GM13976 (cell line): Measurements from ENCODE around the gene USE1.

ENCODE experiments used
- DNase-seq: peaks from one replicate; pipeline ENCODE4 v3.0.0; 2012; ENCODE audit warnings: low spot score
- CTCF ChIP-seq: IDR thresholded peaks from 2 replicates; pipeline ENCODE4 v1.5.1; 2012; ENCODE audit warnings: borderline replicate concordance, mild to moderate bottlenecking; ENCODE audit not compliant: insufficient read depth; ENCODE audit errors: extremely low read depth, missing control alignments, control extremely low read depth
- in situ Hi-C: fragments of 300-500 bp; cut with MboI; formaldehyde crosslinking; loops from one replicate; pipeline ENCODE4 v1.12.0; 2022; ENCODE audit warnings: low sequenced_read_pairs, mixed read lengths, inconsistent platforms; ENCODE audit not compliant: unreplicated experiment

Gene USE1

GRCh38 chr19:17192751-17193150 is 22.4 kb upstream of the USE1 start:
- in situ Hi-C loops: no loop called here
- DNase-seq: no peak
- no peak for TF ChIP-seq CTCF

GRCh38 chr19:17194608-17195007 is 20.5 kb upstream of the USE1 start:
- TF ChIP-seq CTCF: no peak
- no peak for DNase-seq
- in situ Hi-C loops: no loop called here

- TF ChIP-seq CTCF: no peak
- no peak for DNase-seq
- in situ Hi-C loops: no loop called here
Observed at GRCh38 chr19:17195106-17195505, 20.1 kb upstream of the USE1 start.

- DNase-seq: no peak
- in situ Hi-C loops: no loop called here
- no peak for TF ChIP-seq CTCF
Observed at GRCh38 chr19:17196610-17197009, 18.5 kb upstream of the USE1 start.

GRCh38 chr19:17197666-17198065 is 17.5 kb upstream of the USE1 start:
- in situ Hi-C loops: no loop called here
- TF ChIP-seq CTCF: no peak
- DNase-seq: no peak

- no peak for TF ChIP-seq CTCF
- DNase-seq: no peak
- in situ Hi-C loops: no loop called here
Observed at GRCh38 chr19:17200408-17201079, 14.6 kb upstream of the USE1 start.
